Measurements from ENCODE around the gene ITGAL. TPM values are rescaled to one million over a fixed set of nuclear protein-coding genes. Genes with fewer than 3 reads are reported as not detected.

Gene ITGAL
- total RNA-seq, 2 donors from 2014 or later: 517 to 673 TPM

DNA sequence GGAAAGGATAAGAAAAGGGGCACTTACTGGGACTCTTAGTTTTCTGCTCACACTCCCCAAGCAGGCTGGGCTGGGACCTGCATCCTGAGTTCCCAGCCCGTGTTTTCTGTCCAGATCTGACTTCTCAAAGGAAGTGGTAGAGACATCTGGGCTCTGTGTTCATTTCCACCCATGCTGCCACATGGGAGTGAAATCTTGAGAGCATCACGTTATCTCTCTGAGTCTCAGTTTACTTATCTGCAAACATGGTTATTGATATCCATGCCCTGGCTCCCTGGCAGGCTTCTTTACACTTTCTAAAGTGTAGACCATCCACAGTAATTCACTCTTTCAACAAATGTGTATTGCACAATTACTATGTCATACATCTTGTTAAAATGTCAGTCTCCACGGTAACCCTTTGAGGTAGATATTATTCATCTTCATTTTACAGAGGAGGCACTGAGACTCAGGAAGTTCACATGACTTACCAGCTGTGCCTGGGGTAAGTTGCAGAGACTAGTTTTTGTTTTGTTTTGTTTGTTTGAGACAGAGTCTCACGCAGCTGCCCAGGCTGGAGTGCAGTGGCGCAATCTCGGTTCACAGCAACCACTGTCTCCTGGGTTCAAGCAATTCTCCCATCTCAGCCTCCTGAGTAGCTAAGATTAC is 95.6 kb downstream of the ITGAL start:
- Mint-ChIP-seq H3K4me3 (peak overlapping the region; percentile 81 to 93), H3K4me1 (ENCODE audit: low read depth) (peaks cover 48% of the 10 kb centered on the region), H3K36me3 (ENCODE audit: insufficient read depth in 2 of 2) (no peaks in the 10 kb centered on the region), H3K27ac (peak overlapping the region; percentile 98), H3K9me3 (no peaks in the 10 kb centered on the region), H3K27me3 (ENCODE audit: low read depth) (no peaks in the 10 kb centered on the region)
- DNase-seq: peak; percentile 50 to 62
- ATAC-seq (replicated peaks in 1 of 2): peak; percentile 59 to 61

DNA sequence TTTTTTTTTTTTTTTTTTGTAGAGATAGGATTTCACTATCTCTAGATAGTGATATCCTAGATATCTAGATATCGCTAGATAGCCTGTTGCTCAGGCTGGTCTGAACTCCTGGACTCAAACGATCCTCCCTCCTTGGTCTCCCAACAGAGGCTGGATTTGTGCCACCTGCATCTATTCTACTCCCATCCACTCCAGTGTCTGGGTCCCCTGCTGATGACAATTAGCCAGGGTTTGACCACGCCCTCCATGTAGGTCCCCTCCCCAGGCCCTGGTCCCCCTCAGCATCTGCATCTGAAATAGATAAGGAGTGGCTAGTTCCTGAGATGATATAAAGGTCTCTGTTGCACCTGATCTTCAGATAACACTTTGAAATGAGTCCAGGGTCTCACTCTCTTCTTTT is 96.7 kb downstream of the ITGAL start:
- Mint-ChIP-seq H3K4me3 (peak overlapping the region in 1 of 2 donors; percentile 24), H3K9me3 (no peaks in the 10 kb centered on the region), H3K27ac (peak overlapping the region; percentile 40), H3K4me1 (ENCODE audit: low read depth) (peaks cover 56% of the 10 kb centered on the region), H3K27me3 (ENCODE audit: low read depth) (no peaks in the 10 kb centered on the region), H3K36me3 (ENCODE audit: insufficient read depth in 2 of 2) (no peaks in the 10 kb centered on the region)
- DNase-seq: no peak
- ATAC-seq (replicated peaks in 1 of 2): no peak

DNA sequence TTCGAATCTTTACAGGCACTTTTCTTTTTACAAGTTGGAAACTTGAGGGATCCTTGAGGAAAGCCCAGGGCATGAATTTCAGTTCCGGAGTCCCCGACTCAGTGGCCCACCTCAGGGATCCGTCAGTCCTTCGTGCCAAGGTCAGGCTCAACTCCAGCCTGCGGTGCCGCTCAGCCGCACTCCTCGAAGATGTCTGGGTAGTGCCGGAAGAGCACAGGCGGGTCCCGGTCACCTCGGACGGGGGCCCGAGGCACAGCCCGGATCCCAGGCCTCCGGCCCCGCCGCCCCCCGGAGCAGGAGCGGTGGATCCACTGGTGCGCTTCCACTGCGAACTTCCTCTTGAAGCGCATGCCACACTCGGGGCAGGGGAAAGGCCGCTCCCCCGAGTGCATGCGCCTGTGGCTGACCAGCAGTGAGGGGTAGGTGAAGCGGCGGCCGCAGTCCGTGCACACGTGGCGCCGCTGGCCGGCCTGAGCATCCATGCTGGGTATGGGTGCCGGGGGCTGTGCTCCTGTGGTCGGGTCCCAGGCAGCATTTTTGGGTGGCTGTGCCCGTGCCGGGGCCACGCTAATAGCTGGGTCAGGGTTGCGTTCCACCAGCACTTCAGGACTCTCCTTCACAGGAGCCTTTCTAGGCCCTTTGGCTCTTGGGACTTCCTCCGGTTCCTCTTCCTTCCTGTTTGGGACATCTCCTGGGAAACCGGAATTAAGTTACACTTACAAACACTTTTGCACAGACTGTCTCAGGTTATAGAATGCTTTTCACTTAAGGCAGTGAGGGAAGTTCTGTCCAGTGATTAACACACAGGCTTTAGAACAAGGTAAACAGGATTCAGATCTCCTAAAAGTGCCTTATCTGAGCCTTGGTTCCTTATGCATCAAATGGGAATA is 97.4 kb downstream of the ITGAL start:
- ATAC-seq (replicated peaks in 1 of 2) (no peak), DNase-seq (no peak)
- no peak overlapping the region for H3K27ac Mint-ChIP-seq
- H3K9me3 Mint-ChIP-seq: no peaks in the 10 kb centered on the region
- H3K27me3 Mint-ChIP-seq (ENCODE audit: low read depth): no peaks in the 10 kb centered on the region
- H3K36me3 Mint-ChIP-seq (ENCODE audit: insufficient read depth in 2 of 2): no peaks in the 10 kb centered on the region
- H3K4me3 Mint-ChIP-seq: peak overlapping the region; percentile 53 to 93
- H3K4me1 Mint-ChIP-seq (ENCODE audit: low read depth): peaks cover 63% of the 10 kb centered on the region

DNA sequence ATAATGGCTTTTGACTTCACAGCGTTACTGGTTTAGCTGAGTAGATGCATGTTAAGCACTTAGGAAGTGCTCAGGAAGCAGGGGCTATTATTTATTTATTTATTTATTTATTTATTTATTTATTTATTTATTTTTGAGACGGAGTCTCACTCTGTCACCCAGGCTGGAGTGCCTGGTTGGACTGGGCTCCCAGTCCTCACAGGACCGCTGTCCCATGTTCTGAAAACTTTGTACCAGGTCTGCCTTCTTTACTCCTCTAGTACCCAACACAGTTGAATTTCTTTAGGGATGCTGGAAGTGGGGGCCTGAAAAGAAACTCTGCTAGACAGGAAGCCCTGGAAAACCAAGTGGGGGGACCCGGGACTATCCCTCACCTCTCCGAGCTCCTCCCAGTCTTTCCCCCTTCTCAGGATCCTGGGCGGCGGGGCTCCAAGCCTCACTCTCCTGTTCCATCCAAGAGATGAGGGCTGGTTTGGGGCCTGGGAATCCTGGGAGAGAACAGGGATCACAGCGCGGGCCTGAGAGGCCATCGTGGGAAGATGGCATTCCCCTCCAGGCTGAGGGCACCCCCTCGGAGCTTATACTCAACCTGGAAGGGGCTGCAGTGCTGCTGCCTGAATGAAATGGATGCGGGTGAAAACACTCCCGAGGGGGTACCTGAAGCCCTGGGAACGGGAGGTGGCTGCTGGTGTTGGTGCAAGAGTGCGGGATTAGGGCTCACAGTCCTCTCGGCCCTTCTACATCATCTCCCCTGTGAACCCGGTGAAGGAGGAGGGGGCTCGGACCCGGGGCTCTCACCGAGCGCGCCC is 98.3 kb downstream of the ITGAL start:
- Mint-ChIP-seq H3K4me3 (peak overlapping the region; percentile 87 to 93), H3K36me3 (ENCODE audit: insufficient read depth in 2 of 2) (no peaks in the 10 kb centered on the region), H3K9me3 (no peaks in the 10 kb centered on the region), H3K27me3 (ENCODE audit: low read depth) (no peaks in the 10 kb centered on the region), H3K27ac (peak overlapping the region; percentile 56), H3K4me1 (ENCODE audit: low read depth) (peaks cover 72% of the 10 kb centered on the region)
- DNase-seq: no peak
- ATAC-seq (replicated peaks in 1 of 2): no peak

DNA sequence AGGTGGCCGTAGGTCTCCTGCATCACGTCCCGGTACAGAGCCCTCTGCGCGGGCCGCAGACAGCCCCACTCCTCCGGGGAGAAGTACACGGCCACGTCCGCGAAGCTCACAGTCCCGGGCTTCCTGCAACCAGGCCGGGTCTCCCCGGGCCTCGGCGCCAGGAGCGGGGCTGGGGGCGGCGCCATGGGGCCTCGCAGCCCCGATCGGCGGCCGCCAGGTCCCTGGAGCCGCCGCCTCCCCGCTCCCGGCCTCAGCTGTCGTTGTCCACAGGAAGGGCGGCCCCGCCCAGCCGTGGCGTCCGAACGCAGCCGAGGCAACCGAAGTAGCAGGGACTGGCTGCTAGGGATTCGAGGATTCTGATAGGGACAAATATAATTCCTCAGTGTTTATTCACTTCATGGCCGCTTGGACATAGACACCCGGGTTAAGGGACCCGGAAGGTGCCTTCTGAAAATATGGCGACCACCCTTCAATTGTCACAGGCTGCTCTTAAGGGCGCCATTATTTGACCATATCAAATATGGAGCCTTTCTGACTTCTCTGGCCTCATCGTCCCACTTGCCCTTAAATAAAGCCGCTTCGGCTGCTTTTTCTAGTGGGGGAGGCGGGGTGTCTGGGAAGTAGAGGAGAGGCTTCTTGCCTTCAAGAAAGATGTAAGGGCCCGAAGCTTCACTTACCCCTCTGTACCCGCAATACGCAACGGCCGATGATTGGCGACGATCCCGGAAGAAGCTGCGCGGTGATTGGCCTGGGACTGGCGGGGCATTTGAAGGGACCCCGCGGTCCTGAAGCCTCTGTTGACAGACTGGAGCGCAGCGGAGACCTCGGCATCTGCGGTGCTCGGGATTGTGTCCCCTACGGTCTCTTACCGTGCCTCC is 99.1 kb downstream of the ITGAL start, which contains the start of gene ZNF688:
Gene ZNF688 (minus strand): TSS at position 270 of the 878 bp plus-strand sequence. CDS start 85 bp downstream, at position 185.
- H3K4me3 Mint-ChIP-seq: peak within 1 kb of the TSS; percentile 96
- H3K27me3 Mint-ChIP-seq (ENCODE audit: low read depth): no peaks in the 10 kb centered on the region
- peak; percentile 76 to 83 for ATAC-seq (replicated peaks in 1 of 2)
- H3K36me3 Mint-ChIP-seq (ENCODE audit: insufficient read depth in 2 of 2): no peaks in the 10 kb centered on the region
- DNase-seq: peak; percentile 92 to 96
- H3K27ac Mint-ChIP-seq: peak within 1 kb of the TSS; percentile 95
- H3K9me3 Mint-ChIP-seq: no peaks in the 10 kb centered on the region
- H3K4me1 Mint-ChIP-seq (ENCODE audit: low read depth): peaks cover 70% of the 10 kb centered on the region

Other genes starting within 250 kb of the ITGAL start
- gene NPIPB13, start 224.3 kb upstream of the ITGAL start, total RNA-seq: 10 to 100 TPM; 18.5 to 20.4 TPM
- 10 to 100 TPM; 61.9 to 63.5 TPM for gene CD2BP2, start 117.4 kb upstream of the ITGAL start, total RNA-seq
- 10 to 100 TPM; 48.0 to 50.7 TPM for gene TBC1D10B, start 102.2 kb upstream of the ITGAL start, total RNA-seq
- 1 to 10 TPM in 1 of 2 donors, not detected in 1; 2.0 TPM for gene MYL11, start 97.9 kb upstream of the ITGAL start, total RNA-seq
- 100 to 1,000 TPM; 223 to 233 TPM for gene SEPTIN1, start 90.2 kb upstream of the ITGAL start, total RNA-seq
- 10 to 100 TPM; 10.5 to 13.1 TPM for gene ZNF48, start 77.3 kb upstream of the ITGAL start, total RNA-seq
- gene ZNF771, start 65.1 kb upstream of the ITGAL start, total RNA-seq: 1 to 10 TPM; 5.8 to 6.3 TPM
- gene DCTPP1, start 42.7 kb upstream of the ITGAL start, total RNA-seq: 10 to 100 TPM; 56.5 to 78.8 TPM
- gene SEPHS2, start 26.9 kb upstream of the ITGAL start, total RNA-seq: 10 to 100 TPM; 67.0 to 82.1 TPM
- 10 to 100 TPM; 21.0 to 22.5 TPM for gene ZNF768, start 53.8 kb downstream of the ITGAL start, total RNA-seq
- 1 to 10 TPM; 8.3 to 9.2 TPM for gene ZNF747, start 62.1 kb downstream of the ITGAL start, total RNA-seq
- 10 to 100 TPM; 10.7 to 12.7 TPM for gene ZNF764, start 85.6 kb downstream of the ITGAL start, total RNA-seq
- 10 to 100 TPM; 14.5 TPM for gene ZNF688, start 99.0 kb downstream of the ITGAL start, total RNA-seq
- 10 to 100 TPM; 10.9 to 12.6 TPM for gene ZNF785, start 113.0 kb downstream of the ITGAL start, total RNA-seq
- 10 to 100 TPM; 12.8 to 17.7 TPM for gene ZNF689, start 137.6 kb downstream of the ITGAL start, total RNA-seq
- 100 to 1,000 TPM; 108 to 124 TPM for gene PRR14, start 178.2 kb downstream of the ITGAL start, total RNA-seq
- gene FBRS, start 185.7 kb downstream of the ITGAL start, total RNA-seq: 100 to 1,000 TPM; 170 to 185 TPM
- gene SRCAP, start 226.4 kb downstream of the ITGAL start, total RNA-seq: 10 to 100 TPM; 52.9 to 64.7 TPM

Data from activated T-cell treated with anti-CD3 and anti-CD28 coated beads, Interleukin-2, amount 50 U/mL, for 72 hours (primary cell).